Prostate gland (tissue), 2 donors: ENCODE data around the gene CFAP97D2. TPM values are rescaled to one million over a fixed set of nuclear protein-coding genes. Genes with fewer than 3 reads are reported as not detected.
"Not testable (repeated sequence)": the region's sequence is repeated elsewhere in the genome, so short reads cannot be mapped to it uniquely, and the experiment has no call there.

Source experiments
- DNase-seq: peaks from one replicate; pipeline ENCODE4 v3.0.0-alpha.2; 2019; ENCODE audit warnings: low spot score
- H3K27ac ChIP-seq, 2 donors: fragments of 200-600 bp; sonication (generic); 2 replicates each; pipeline ENCODE4 v1.5.1; 2017 to 2019
- H3K27me3 ChIP-seq: fragments of 200-600 bp; sonication (generic); replicated peaks from 2 replicates; pipeline ENCODE4 v1.5.1; 2019; ENCODE audit not compliant: insufficient read depth
- H3K36me3 ChIP-seq, 2 donors: fragments of 200-600 bp; sonication (generic); 1 replicate in 1 of 2; 2 replicates in 1 of 2; pipeline versions ENCODE4 v1.5.1 to v1.8.1; 2017 to 2019
- H3K4me1 ChIP-seq: fragments of 200-600 bp; sonication (generic); replicated peaks from 2 replicates; pipeline ENCODE4 v1.5.1; 2019
- H3K4me3 ChIP-seq, 2 donors: fragments of 200-600 bp; sonication (generic); 2 replicates each; pipeline ENCODE4 v1.5.1; 2017 to 2019
- H3K9me3 ChIP-seq: fragments of 200-600 bp; sonication (generic); 2 replicates; pipeline ENCODE4 v1.5.1; 2017
- POLR2A ChIP-seq: fragments of 450-650 bp; IDR thresholded peaks from one replicate; pipeline ENCODE4 v1.6.1; 2016; ENCODE audit warnings: antibody characterized with exemption, mild to moderate bottlenecking
- POLR2AphosphoS5 ChIP-seq: sonication (generic); formaldehyde crosslinking; IDR thresholded peaks from one replicate; pipeline ENCODE4 v1.6.1; 2017; ENCODE audit warnings: antibody characterized with exemption
- WGBS: methylation state at CpG from one replicate; pipeline ENCODE4 v1.1.5; 2018; 5-methylcytosine and 5-hydroxymethylcytosine counted together
- intact Hi-C: fragments of 100-400 bp; cut with DNase I; formaldehyde crosslinking; loops from one replicate; pipeline ENCODE4 v1.14.2; 2022
- total RNA-seq, 2 donors: library from RNA; depleted of rRNA; stranded (reverse); fragments of >200 nt; gene quantifications; one replicate each; pipeline ENCODE4 v1.1.0, GENCODE V29; 2016
- TF ChIP-seq, protein P1 (sequence below), 4 experiments: fragments of 200-600 bp in 2 of 4; fragments of 450-650 bp in 2 of 4; sonication (generic) in 2 of 4; IDR thresholded peaks; 1 replicate in 3 of 4; 2 replicates in 1 of 4; pipeline ENCODE4 v1.5.1; 2016 to 2019; ENCODE audit warnings: antibody characterized with exemption in 4 of 4, mild to moderate bottlenecking in 2 of 4, moderate library complexity in 2 of 4

The CFAP97D2 gene
- total RNA-seq, 2 donors from 2014 or later: 0.62 TPM; not detected in 1

DNA sequence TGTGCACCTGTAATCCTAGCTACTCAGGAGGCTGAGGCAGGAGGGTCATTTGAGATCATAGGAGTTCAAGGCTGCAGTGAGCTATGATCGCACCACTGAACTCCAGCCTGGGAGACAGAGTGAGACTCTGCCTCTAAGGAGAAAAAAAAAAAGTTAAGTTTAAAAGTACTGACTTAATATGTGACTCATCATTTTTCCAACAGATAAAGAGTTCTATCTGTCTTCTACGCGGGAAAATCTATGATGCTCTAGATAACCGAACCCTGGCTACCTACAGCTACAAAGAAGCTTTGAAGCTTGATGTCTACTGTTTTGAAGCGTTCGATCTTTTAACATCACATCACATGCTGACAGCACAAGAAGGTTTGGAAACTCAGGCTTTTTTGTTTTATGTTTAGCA is 62.9 kb downstream of the CFAP97D2 start:
- no peak overlapping the region for H3K4me3 ChIP-seq
- TF ChIP-seq POLR2AphosphoS5: no peak
- H3K27ac ChIP-seq: no peak overlapping the region
- no peaks in the 10 kb centered on the region for H3K27me3 ChIP-seq
- intact Hi-C loops: no loop called here
- no peaks in the 10 kb centered on the region for H3K9me3 ChIP-seq
- WGBS: 94% methylated on average over 6 of the region's 6 CpGs
- peaks cover 21 to 24% of the 10 kb centered on the region in 2 donors for H3K36me3 ChIP-seq
- no peaks in the 10 kb centered on the region for H3K4me1 ChIP-seq
- DNase-seq: no peak

DNA sequence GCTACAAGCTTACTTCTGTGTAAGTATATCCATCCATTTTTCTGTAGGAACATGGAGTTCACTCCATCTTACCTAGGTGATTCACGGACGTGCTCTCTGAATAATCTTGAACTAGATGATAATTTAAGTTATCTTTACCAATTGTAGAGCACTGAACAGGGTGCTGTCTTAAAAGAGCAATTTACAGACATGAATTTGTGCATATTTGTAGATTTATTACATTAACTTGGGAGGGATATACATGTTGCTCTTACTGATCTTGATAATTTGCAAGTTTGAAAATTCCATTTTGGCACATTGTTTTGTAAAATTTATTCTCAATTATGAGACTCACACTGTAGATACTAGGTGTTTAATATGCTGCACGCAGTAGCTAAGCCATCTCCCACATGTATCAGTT is 64.9 kb downstream of the CFAP97D2 start:
- no peaks in the 10 kb centered on the region for H3K4me1 ChIP-seq
- H3K27me3 ChIP-seq: no peaks in the 10 kb centered on the region
- WGBS: 84% methylated on average over 3 of the region's 3 CpGs
- DNase-seq: no peak
- intact Hi-C loops: no loop called here
- H3K9me3 ChIP-seq: no peaks in the 10 kb centered on the region
- H3K27ac ChIP-seq: no peak overlapping the region
- H3K4me3 ChIP-seq: no peak overlapping the region
- H3K36me3 ChIP-seq: peaks cover 21 to 24% of the 10 kb centered on the region in 2 donors
- TF ChIP-seq, protein P1, sequence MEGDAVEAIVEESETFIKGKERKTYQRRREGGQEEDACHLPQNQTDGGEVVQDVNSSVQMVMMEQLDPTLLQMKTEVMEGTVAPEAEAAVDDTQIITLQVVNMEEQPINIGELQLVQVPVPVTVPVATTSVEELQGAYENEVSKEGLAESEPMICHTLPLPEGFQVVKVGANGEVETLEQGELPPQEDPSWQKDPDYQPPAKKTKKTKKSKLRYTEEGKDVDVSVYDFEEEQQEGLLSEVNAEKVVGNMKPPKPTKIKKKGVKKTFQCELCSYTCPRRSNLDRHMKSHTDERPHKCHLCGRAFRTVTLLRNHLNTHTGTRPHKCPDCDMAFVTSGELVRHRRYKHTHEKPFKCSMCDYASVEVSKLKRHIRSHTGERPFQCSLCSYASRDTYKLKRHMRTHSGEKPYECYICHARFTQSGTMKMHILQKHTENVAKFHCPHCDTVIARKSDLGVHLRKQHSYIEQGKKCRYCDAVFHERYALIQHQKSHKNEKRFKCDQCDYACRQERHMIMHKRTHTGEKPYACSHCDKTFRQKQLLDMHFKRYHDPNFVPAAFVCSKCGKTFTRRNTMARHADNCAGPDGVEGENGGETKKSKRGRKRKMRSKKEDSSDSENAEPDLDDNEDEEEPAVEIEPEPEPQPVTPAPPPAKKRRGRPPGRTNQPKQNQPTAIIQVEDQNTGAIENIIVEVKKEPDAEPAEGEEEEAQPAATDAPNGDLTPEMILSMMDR (IDR thresholded peaks at IDR 0.05): no peak
- TF ChIP-seq POLR2AphosphoS5: no peak
- TF ChIP-seq POLR2A: no peak

DNA sequence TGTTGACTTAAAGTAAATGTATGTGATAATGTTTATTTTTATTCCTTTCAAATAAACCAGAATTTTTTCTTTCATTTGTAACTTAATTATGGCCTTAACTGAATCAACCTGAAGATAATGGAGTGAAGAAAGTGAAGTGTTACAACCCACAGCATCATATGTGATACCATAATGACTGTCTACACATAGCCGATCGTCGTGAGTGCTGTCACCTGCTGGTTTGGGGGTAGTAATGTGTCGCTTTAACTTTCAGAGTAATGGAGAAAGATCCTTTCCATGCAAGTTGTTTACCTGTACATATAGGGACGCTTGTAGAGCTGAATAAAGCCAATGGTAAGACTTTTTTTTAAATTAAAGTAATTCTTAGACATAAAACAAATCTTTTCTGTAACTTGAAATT is 65.6 kb downstream of the CFAP97D2 start:
- no peak overlapping the region for H3K4me3 ChIP-seq
- intact Hi-C loops: no loop called here
- H3K36me3 ChIP-seq: peaks cover 15 to 24% of the 10 kb centered on the region in 2 donors
- no peaks in the 10 kb centered on the region for H3K27me3 ChIP-seq
- DNase-seq: no peak
- H3K27ac ChIP-seq: no peak overlapping the region
- 83% methylated on average over 5 of the region's 5 CpGs for WGBS
- H3K9me3 ChIP-seq: no peaks in the 10 kb centered on the region
- TF ChIP-seq, protein P1 (IDR thresholded peaks at IDR 0.05): no peak
- TF ChIP-seq POLR2A (no peak), POLR2AphosphoS5 (no peak)
- H3K4me1 ChIP-seq: no peaks in the 10 kb centered on the region

DNA sequence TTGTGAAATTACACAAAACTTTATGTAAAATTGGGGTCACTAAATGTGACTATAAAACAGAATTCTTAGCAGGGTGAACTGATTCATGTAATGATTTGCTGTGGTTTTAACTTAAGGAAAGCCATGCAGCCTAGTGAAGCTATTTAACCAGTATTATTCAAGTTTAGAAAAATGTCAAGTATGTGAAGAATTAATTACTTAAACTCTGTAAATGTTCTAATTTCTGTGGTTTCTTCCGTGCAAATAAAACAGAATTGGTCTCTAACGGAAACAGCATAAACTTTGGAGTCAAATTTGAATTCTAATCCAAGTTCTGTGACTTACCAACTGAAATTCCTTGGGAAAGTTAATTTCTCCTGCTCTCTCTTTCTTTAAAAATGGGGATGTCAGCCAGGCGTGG is 69.0 kb downstream of the CFAP97D2 start:
- TF ChIP-seq, protein P1 (IDR thresholded peaks at IDR 0.05): no peak
- TF ChIP-seq POLR2A (no peak), POLR2AphosphoS5 (no peak)
- DNase-seq: no peak
- Histone ChIP-seq H3K36me3 (peaks cover 10 to 18% of the 10 kb centered on the region in 2 donors), H3K9me3 (no peaks in the 10 kb centered on the region), H3K27ac (no peak overlapping the region), H3K4me3 (no peak overlapping the region), H3K4me1 (no peaks in the 10 kb centered on the region), H3K27me3 (no peaks in the 10 kb centered on the region)
- intact Hi-C loops: no loop called here
- 82% methylated on average over 3 of the region's 3 CpGs for WGBS

DNA sequence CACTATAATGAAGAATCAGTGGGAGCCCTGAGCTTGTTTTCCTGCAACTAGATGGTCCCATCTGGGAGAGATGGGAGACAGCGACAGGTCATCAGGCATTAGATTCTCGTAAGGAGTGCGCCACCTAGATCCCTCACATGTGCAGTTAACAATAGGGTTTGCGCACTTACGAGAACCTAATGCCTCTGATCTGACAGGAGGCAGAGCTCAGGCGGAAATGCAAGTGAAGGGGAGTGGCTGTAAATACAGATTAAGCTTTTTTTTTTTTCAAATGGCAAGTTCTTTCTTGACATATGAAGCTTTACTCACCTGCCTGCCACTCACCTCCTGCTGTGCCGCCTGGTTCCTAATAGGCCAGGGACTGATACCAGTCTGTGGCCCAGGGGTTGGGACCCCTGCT is 70.0 kb downstream of the CFAP97D2 start:
- TF ChIP-seq, protein P1 (IDR thresholded peaks at IDR 0.05): no peak
- TF ChIP-seq POLR2A: no peak
- no peak for TF ChIP-seq POLR2AphosphoS5
- no peaks in the 10 kb centered on the region for H3K27me3 ChIP-seq
- H3K4me3 ChIP-seq: no peak overlapping the region
- peaks cover 7 to 11% of the 10 kb centered on the region in 2 donors for H3K36me3 ChIP-seq
- no peak for DNase-seq
- no peaks in the 10 kb centered on the region for H3K4me1 ChIP-seq
- WGBS: 94% methylated on average over 7 of the region's 7 CpGs
- no peak overlapping the region for H3K27ac ChIP-seq
- no peaks in the 10 kb centered on the region for H3K9me3 ChIP-seq
- intact Hi-C loops: no loop called here

DNA sequence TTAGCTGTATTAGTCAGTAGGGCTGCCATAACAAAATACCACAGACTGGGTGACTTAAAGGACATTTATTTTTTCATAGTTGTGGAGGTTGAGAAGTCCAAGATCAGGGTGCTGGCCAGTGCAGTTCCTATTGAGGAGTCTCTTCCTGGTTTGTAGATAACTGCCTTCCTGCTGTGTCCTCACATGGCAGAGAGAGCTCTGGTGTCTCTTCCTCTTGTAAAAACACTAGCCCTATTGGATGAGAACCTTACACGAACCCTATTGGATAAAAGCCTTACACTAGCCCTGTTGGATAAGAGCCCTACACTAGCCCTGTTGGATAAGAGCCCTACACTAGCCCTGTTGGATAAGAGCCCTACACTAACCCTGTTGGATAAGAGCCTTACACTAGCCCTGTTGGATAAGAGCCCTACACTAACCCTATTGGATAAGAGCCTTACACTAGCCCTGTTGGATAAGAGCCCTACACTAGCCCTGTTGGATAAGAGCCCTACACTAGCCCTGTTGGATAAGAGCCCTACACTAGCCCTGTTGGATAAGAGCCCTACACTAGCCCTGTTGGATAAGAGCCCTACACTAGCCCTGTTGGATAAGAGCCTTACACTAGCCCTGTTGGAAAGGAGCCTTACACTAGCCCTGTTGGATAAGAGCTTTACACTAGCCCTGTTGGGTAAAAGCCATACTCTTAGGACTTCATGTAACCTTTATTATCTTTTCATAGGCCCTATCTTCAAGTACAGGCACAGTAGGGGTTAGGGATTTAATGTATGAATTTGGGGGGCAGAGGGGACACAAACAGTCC is 72.8 kb downstream of the CFAP97D2 start:
- H3K27ac ChIP-seq, H3K4me1 ChIP-seq, H3K27me3 ChIP-seq, H3K9me3 ChIP-seq, DNase-seq, H3K36me3 ChIP-seq, H3K4me3 ChIP-seq, intact Hi-C loops: not testable (repeated sequence)
- WGBS: 94% methylated on average over 1 of the region's 1 CpG
